A549 (cell line): ENCODE data around the gene SVIL. TPM values are rescaled to one million over a fixed set of nuclear protein-coding genes. Genes with fewer than 3 reads are reported as not detected.

Source experiments
- ATAC-seq, 2 experiments: fragments of 200-7000 bp in 1 of 2; fragments of >200 bp in 1 of 2; cut with Nextera tagmentation in 1 of 2; cut with Tn5 transposase in 1 of 2; 3 replicates each; pipeline versions ENCODE4 v1.8.0 to v1.9.1; 2018 to 2020; ENCODE audit warnings: mild to moderate bottlenecking in 1 of 2, moderate library complexity in 1 of 2
- CTCF ChIA-PET: fragments of 300-600 bp; sonication (Branson Sonifier 250); formaldehyde crosslinking; extraction: SDS; loops from one replicate; lab custom pipeline; 2021; ENCODE audit warnings: antibody characterized with exemption, inconsistent platforms; lab: Yijun Ruan, JAX
- POLR2A ChIA-PET: fragments of 350-600 bp; formaldehyde crosslinking; extraction: SDS; loops from one replicate; lab custom pipeline; 2021; ENCODE audit warnings: antibody characterized with exemption, inconsistent platforms; lab: Yijun Ruan, JAX
- DNase-seq, 2 experiments: peaks; one replicate each; pipeline versions ENCODE4 v3.0.0 to v3.0.0-alpha.2; 2011 to 2016; ENCODE audit warnings: low read depth in 1 of 2, low spot score in 1 of 2
- FAIRE-seq: peaks from 2 replicates; lab custom pipeline; 2011; peaks lifted over from hg19 to GRCh38; lab: Jason Lieb, UNC
- H3K27ac ChIP-seq, 2 experiments: fragments of >200 bp; sonication (Bioruptor Twin); formaldehyde crosslinking; 3 replicates each; pipeline ENCODE4 v1.5.1; 2016 to 2017
- H3K4me1 ChIP-seq: fragments of >200 bp; sonication (Bioruptor Twin); formaldehyde crosslinking; 3 replicates; pipeline ENCODE4 v1.6.1; 2016
- H3K4me2 ChIP-seq: fragments of >200 bp; sonication (Bioruptor Twin); formaldehyde crosslinking; 3 replicates; pipeline ENCODE4 v1.6.1; 2016
- H3K4me3 ChIP-seq: fragments of >200 bp; sonication (Bioruptor Twin); formaldehyde crosslinking; 3 replicates; pipeline ENCODE4 v1.5.1; 2016
- H3K9me3 ChIP-seq: fragments of >200 bp; sonication (Bioruptor Twin); formaldehyde crosslinking; 3 replicates; pipeline ENCODE4 v1.6.1; 2016
- CBX2 ChIP-seq: fragments of 200-600 bp; sonication (generic); IDR thresholded peaks from 2 replicates; pipeline ENCODE4 v1.6.1; 2016; ENCODE audit warnings: low read depth, mild to moderate bottlenecking, borderline replicate concordance
- CEBPB ChIP-seq, 2 experiments: fragments of >200 bp in 1 of 2; sonication (Bioruptor Twin) in 1 of 2; formaldehyde crosslinking in 1 of 2; IDR thresholded peaks; 2 replicates each; pipeline ENCODE4 v1.6.1; 2012 to 2016
- E2F6 ChIP-seq: IDR thresholded peaks from 2 replicates; pipeline ENCODE4 v1.6.1; 2012; ENCODE audit warnings: low read depth, borderline replicate concordance
- ESRRA ChIP-seq: fragments of 150-350 bp; IDR thresholded peaks from 2 replicates; pipeline ENCODE4 v1.6.1; 2014; ENCODE audit warnings: mild to moderate bottlenecking, low read length, borderline replicate concordance
- FOSB ChIP-seq: fragments of 250-450 bp; sonication (Bioruptor Pico); IDR thresholded peaks from 2 replicates; pipeline ENCODE4 v1.5.0; 2020; ENCODE audit warnings: mild to moderate bottlenecking, moderate library complexity
- FOSL2 ChIP-seq, 2 experiments: fragments of 450-650 bp in 1 of 2; fragments of >200 bp in 1 of 2; sonication (Bioruptor Twin) in 1 of 2; formaldehyde crosslinking; IDR thresholded peaks; 2 replicates each; pipeline versions ENCODE4 v1.5.0 to v1.6.1; 2016 to 2020; ENCODE audit warnings: mild to moderate bottlenecking in 1 of 2, moderate library complexity in 1 of 2
- FOXS1 ChIP-seq: fragments of 250-450 bp; sonication (Bioruptor Pico); IDR thresholded peaks from 2 replicates; pipeline ENCODE4 v1.5.0; 2020; ENCODE audit warnings: mild to moderate bottlenecking, moderate library complexity
- GATA3 ChIP-seq: IDR thresholded peaks from 2 replicates; pipeline ENCODE4 v1.6.1; 2012; ENCODE audit warnings: borderline replicate concordance
- HDAC2 ChIP-seq: fragments of 200-600 bp; sonication (generic); IDR thresholded peaks from 2 replicates; pipeline ENCODE4 v1.6.1; 2016
- HEYL ChIP-seq: fragments of 250-450 bp; sonication (Bioruptor Pico); IDR thresholded peaks from 2 replicates; pipeline ENCODE4 v1.8.0; 2021; ENCODE audit warnings: mild to moderate bottlenecking, moderate library complexity
- HOXB13 ChIP-seq: fragments of 250-450 bp; sonication (Bioruptor Pico); IDR thresholded peaks from 2 replicates; pipeline ENCODE4 v1.5.0; 2020; ENCODE audit warnings: low read depth, mild to moderate bottlenecking, moderate library complexity
- JUN ChIP-seq, 2 experiments: fragments of >200 bp; sonication (Bioruptor Twin); formaldehyde crosslinking; IDR thresholded peaks; 2 replicates in 1 of 2; 3 replicates in 1 of 2; pipeline ENCODE4 v1.6.1; 2016 to 2017
- KDM5A ChIP-seq: fragments of 200-600 bp; sonication (generic); IDR thresholded peaks from 2 replicates; pipeline ENCODE4 v1.6.1; 2016; ENCODE audit warnings: antibody characterized with exemption, mild to moderate bottlenecking
- NPAS2 ChIP-seq: fragments of 250-450 bp; sonication (Bioruptor Pico); IDR thresholded peaks from 2 replicates; pipeline ENCODE4 v1.8.0; 2022; ENCODE audit warnings: mild to moderate bottlenecking, moderate library complexity, borderline replicate concordance
- PHF8 ChIP-seq: fragments of 200-600 bp; sonication (generic); IDR thresholded peaks from 2 replicates; pipeline ENCODE4 v1.6.1; 2016; ENCODE audit warnings: low read depth, mild to moderate bottlenecking, antibody characterized with exemption, moderate library complexity, borderline replicate concordance
- POLR2A ChIP-seq: IDR thresholded peaks from 2 replicates; pipeline ENCODE4 v1.6.1; 2012; ENCODE audit warnings: mild to moderate bottlenecking, low read length
- RARB ChIP-seq: fragments of 250-450 bp; sonication (Bioruptor Pico); IDR thresholded peaks from 2 replicates; pipeline ENCODE4 v1.8.0; 2021; ENCODE audit warnings: mild to moderate bottlenecking, moderate library complexity
- RCOR1 ChIP-seq: fragments of 150-350 bp; IDR thresholded peaks from 2 replicates; pipeline ENCODE4 v1.6.1; 2014; ENCODE audit warnings: antibody characterized with exemption, low read length, low read depth
- ZFP36 ChIP-seq: fragments of 450-650 bp; IDR thresholded peaks from 2 replicates; pipeline ENCODE4 v1.6.1; 2014; ENCODE audit warnings: borderline replicate concordance; ENCODE audit not compliant: partially characterized antibody
- WGBS: methylation state at CpG from one replicate; pipeline ENCODE4 v1.1.6; 2017; ENCODE audit errors: missing lambda C conversion rate; 5-methylcytosine and 5-hydroxymethylcytosine counted together
- polyA plus RNA-seq, 4 experiments: library from polyadenylated mRNA; depleted of rRNA in 3 of 4; stranded (reverse); fragments of >200 nt; fragmentation: RNase III in 1 of 4; extraction: RNeasy Plus Mini Kit Qiagen cat#74134 plus additional on column Dnase treatment in 1 of 4; gene quantifications; 2 replicates in 3 of 4; 3 replicates in 1 of 4; pipeline ENCODE4 v1.2.3, GENCODE V29; 2011 to 2017
- TF ChIP-seq, protein P1 (sequence below): fragments of 250-450 bp; sonication (Bioruptor Pico); IDR thresholded peaks from 2 replicates; pipeline ENCODE4 v1.5.0; 2020; ENCODE audit warnings: low read depth, mild to moderate bottlenecking, moderate library complexity
- TF ChIP-seq, protein P2 (sequence below): IDR thresholded peaks from 2 replicates; pipeline ENCODE4 v1.6.1; 2012
- TF ChIP-seq, protein P3 (sequence below): fragments of 150-350 bp; IDR thresholded peaks from 2 replicates; pipeline ENCODE4 v1.6.1; 2014; ENCODE audit warnings: low read depth, mild to moderate bottlenecking, low read length

SVIL gene
- polyA plus RNA-seq, 2 of the 4 experiments (the other 2 are of a cell fraction) = 12.0 to 20.4 TPM

- POLR2A ChIA-PET = no interaction called here
- TF ChIP-seq KDM5A (no peak), ZFP36 (no peak), ESRRA (no peak), RCOR1 (no peak), CBX2 (no peak), HDAC2 (no peak), POLR2A (no peak), FOSB (CRISPR knock-in tag) (no peak), FOXS1 (CRISPR knock-in tag) (no peak), GATA3 (no peak)
- TF ChIP-seq, protein P1, sequence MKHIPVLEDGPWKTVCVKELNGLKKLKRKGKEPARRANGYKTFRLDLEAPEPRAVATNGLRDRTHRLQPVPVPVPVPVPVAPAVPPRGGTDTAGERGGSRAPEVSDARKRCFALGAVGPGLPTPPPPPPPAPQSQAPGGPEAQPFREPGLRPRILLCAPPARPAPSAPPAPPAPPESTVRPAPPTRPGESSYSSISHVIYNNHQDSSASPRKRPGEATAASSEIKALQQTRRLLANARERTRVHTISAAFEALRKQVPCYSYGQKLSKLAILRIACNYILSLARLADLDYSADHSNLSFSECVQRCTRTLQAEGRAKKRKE = no peak
- TF ChIP-seq, protein P2, sequence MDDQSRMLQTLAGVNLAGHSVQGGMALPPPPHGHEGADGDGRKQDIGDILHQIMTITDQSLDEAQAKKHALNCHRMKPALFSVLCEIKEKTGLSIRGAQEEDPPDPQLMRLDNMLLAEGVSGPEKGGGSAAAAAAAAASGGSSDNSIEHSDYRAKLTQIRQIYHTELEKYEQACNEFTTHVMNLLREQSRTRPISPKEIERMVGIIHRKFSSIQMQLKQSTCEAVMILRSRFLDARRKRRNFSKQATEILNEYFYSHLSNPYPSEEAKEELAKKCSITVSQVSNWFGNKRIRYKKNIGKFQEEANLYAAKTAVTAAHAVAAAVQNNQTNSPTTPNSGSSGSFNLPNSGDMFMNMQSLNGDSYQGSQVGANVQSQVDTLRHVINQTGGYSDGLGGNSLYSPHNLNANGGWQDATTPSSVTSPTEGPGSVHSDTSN = no peak
- TF ChIP-seq, protein P3, sequence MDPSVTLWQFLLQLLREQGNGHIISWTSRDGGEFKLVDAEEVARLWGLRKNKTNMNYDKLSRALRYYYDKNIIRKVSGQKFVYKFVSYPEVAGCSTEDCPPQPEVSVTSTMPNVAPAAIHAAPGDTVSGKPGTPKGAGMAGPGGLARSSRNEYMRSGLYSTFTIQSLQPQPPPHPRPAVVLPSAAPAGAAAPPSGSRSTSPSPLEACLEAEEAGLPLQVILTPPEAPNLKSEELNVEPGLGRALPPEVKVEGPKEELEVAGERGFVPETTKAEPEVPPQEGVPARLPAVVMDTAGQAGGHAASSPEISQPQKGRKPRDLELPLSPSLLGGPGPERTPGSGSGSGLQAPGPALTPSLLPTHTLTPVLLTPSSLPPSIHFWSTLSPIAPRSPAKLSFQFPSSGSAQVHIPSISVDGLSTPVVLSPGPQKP = no peak
- ATAC-seq (no peak), FAIRE-seq (no peak), DNase-seq (no peak)
- 87% methylated on average over 6 of the region's 6 CpGs for WGBS
- H3K4me3 ChIP-seq = no peak overlapping the region
- no peak overlapping the region for H3K4me2 ChIP-seq
- H3K4me1 ChIP-seq = peaks cover 20% of the 10 kb centered on the region
- no peaks in the 10 kb centered on the region for H3K9me3 ChIP-seq
- CTCF ChIA-PET = interaction anchor here (1.0 to 1.4 kb wide), 2 partner anchors 530 to 844 kb away, joined by 3 to 4 read pairs; no protein-coding TSS in a partner anchor
- no peak overlapping the region for H3K27ac ChIP-seq
Measured at GRCh38 chr10:29473087-29473356, 161.7 kb downstream of the SVIL start.

DNA sequence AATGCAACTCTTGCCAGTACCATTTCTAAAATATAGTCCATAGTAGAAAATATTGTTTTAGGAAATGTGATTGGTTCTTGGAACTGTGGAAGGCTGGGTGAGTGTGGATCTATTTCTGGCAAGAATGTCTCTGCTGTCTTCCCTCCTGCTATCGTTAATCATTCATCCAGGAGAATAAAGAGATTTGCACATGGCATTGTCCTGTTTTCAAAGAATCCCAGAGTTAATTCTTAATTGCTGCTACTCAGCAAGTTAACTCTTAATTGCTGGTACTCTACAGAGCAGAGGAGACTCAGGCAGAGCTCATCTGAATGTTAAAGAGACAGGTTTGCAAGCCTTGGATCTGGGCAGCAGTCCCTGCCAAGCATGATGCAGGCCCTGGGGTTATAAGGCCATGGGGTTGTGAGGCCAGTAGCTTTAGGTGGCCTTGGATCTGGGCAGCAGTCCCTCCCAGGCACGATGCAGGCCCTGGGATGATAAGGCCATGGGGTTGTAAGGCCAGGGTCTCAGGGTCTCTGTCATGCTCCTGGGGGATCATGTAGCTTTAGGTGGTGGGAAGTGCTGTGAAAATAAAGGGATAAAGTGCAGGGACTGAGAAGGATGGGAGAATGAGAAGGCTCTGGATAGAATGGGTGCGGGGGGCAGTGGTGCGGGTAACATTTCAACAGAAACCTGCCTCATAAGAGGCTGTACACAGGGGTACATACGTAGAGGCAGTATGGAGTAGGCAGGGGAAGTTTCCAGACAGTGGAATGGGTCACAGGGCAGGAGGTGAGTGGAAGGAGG is 162.3 kb downstream of the SVIL start:
- ChIA-PET POLR2A (no interaction called here), CTCF (interaction anchor here (0.7 to 1.4 kb wide), 3 partner anchors 23 to 844 kb away, joined by 3 to 4 read pairs (median 3); no protein-coding TSS in a partner anchor)
- Histone ChIP-seq H3K4me3 (no peak overlapping the region), H3K27ac (0 out of 6 replicates have a peak overlapping the region, but pooled peaks of 1 of the 2 experiments have one; percentile 5), H3K4me1 (peaks cover 20% of the 10 kb centered on the region), H3K9me3 (no peaks in the 10 kb centered on the region), H3K4me2 (no peak overlapping the region)
- ATAC-seq = no peak; a peak in 1 of 6 replicates
- no peak for DNase-seq
- no peak for TF ChIP-seq FOXS1 (CRISPR knock-in tag)
- TF ChIP-seq NPAS2 (CRISPR knock-in tag) = no peak
- no peak for TF ChIP-seq JUN (IDR thresholded peaks at IDR 0.05)
- no peak for TF ChIP-seq FOSL2 (IDR thresholded peaks at IDR 0.05)
- TF ChIP-seq FOSL2 (CRISPR knock-in tag; IDR thresholded peaks at IDR 0.05) = no peak
- TF ChIP-seq PHF8 = no peak
- TF ChIP-seq RARB (CRISPR knock-in tag) = no peak
- TF ChIP-seq RCOR1 = no peak
- no peak for TF ChIP-seq GATA3
- no peak for TF ChIP-seq CEBPB (IDR thresholded peaks at IDR 0.05)
- TF ChIP-seq E2F6 = no peak
- TF ChIP-seq HEYL (CRISPR knock-in tag) = no peak
- TF ChIP-seq HOXB13 (CRISPR knock-in tag) = no peak
- no peak for FAIRE-seq
- 83% methylated on average over 5 of the region's 5 CpGs for WGBS
